SK-N-SH (cell line): ENCODE measurements around the gene TREML4. TPM values are rescaled to one million over a fixed set of nuclear protein-coding genes. Genes with fewer than 3 reads are reported as not detected.

Source experiments
- CTCF ChIA-PET: fragments of 300-600, 350-600 bp; formaldehyde crosslinking; extraction: SDS; loops from one replicate; lab custom pipeline; 2021; lab: Yijun Ruan, JAX
- POLR2A ChIA-PET: fragments of 350-600 bp; sonication (Branson Sonifier 250); formaldehyde crosslinking; extraction: SDS; loops from one replicate; lab custom pipeline; 2020; ENCODE audit warnings: antibody characterized with exemption, inconsistent platforms; lab: Yijun Ruan, JAX
- DNase-seq: peaks from one replicate; pipeline ENCODE4 v3.0.0; 2012
- H2AFZ ChIP-seq: fragments of 200-600 bp; sonication (generic); 2 replicates; pipeline ENCODE4 v1.8.1; 2016; ENCODE audit warnings: antibody characterized with exemption, mild to moderate bottlenecking, low read depth
- H3F3A ChIP-seq: fragments of 200-600 bp; sonication (generic); replicated peaks from 2 replicates; pipeline ENCODE3; 2016; ENCODE audit warnings: antibody characterized with exemption, mild to moderate bottlenecking; ENCODE audit not compliant: insufficient read depth
- H3K27ac ChIP-seq, 2 experiments: fragments of 200-500 bp in 1 of 2; fragments of 200-600 bp in 1 of 2; sonication (Bioruptor generic) in 1 of 2; sonication (generic), shearing (Covaris generic) in 1 of 2; 2 replicates each; pipeline versions ENCODE4 v1.5.1 to v1.6.1; 2014 to 2016; ENCODE audit warnings: low read depth in 2 of 2, inconsistent platforms in 1 of 2, low read length in 1 of 2, mild to moderate bottlenecking in 1 of 2, mixed read lengths in 1 of 2
- H3K27me3 ChIP-seq: fragments of 200-600 bp; sonication (generic), shearing (Covaris generic); 2 replicates; pipeline ENCODE4 v1.6.1; 2016; ENCODE audit warnings: mixed run types; ENCODE audit not compliant: insufficient read depth
- H3K36me3 ChIP-seq, 2 experiments: fragments of 200-500 bp in 1 of 2; fragments of 200-600 bp in 1 of 2; sonication (Bioruptor generic) in 1 of 2; sonication (generic) in 1 of 2; replicated peaks in 1 of 2; 2 replicates each; pipeline versions ENCODE3 to v1.5.1; 2014 to 2016; ENCODE audit warnings: low read length in 1 of 2, mild to moderate bottlenecking in 1 of 2; ENCODE audit not compliant: insufficient read depth in 2 of 2, control insufficient read depth in 1 of 2
- H3K4me1 ChIP-seq, 2 experiments: fragments of 200-500 bp in 1 of 2; fragments of 200-600 bp in 1 of 2; sonication (Bioruptor generic) in 1 of 2; sonication (generic), shearing (Covaris generic) in 1 of 2; 2 replicates each; pipeline versions ENCODE4 v1.5.1 to v1.6.1; 2014 to 2016; ENCODE audit warnings: low read depth in 1 of 2, low read length in 1 of 2, mixed run types in 1 of 2; ENCODE audit not compliant: insufficient read depth in 2 of 2, control insufficient read depth in 1 of 2
- H3K4me2 ChIP-seq: fragments of 200-600 bp; sonication (generic), shearing (Covaris generic); 2 replicates; pipeline ENCODE4 v1.6.1; 2017; ENCODE audit warnings: mixed run types
- H3K4me3 ChIP-seq, 2 experiments: fragments of 200-500 bp in 1 of 2; fragments of 200-600 bp in 1 of 2; sonication (Bioruptor generic) in 1 of 2; sonication (generic), shearing (Covaris generic) in 1 of 2; 2 replicates each; pipeline versions ENCODE4 v1.5.1 to v1.8.1; 2014 to 2016; ENCODE audit warnings: low read depth in 2 of 2, inconsistent platforms in 1 of 2, low read length in 1 of 2, mild to moderate bottlenecking in 1 of 2, mixed read lengths in 1 of 2, moderate library complexity in 1 of 2
- H3K79me2 ChIP-seq: fragments of 200-600 bp; sonication (generic); 2 replicates; pipeline ENCODE4 v1.8.1; 2017; ENCODE audit warnings: mild to moderate bottlenecking; ENCODE audit not compliant: insufficient read depth
- H3K9ac ChIP-seq: fragments of 200-600 bp; sonication (generic); 2 replicates; pipeline ENCODE4 v1.6.1; 2017; ENCODE audit warnings: mixed run types
- H3K9me2 ChIP-seq: fragments of 200-600 bp; sonication (generic); 2 replicates; pipeline ENCODE4 v1.6.1; 2017; ENCODE audit warnings: mixed run types
- H3K9me3 ChIP-seq: fragments of 200-600 bp; sonication (generic); 2 replicates; pipeline ENCODE4 v1.6.1; 2017; ENCODE audit warnings: mixed run types, mild to moderate bottlenecking, moderate library complexity
- H4K20me1 ChIP-seq: fragments of 200-600 bp; sonication (generic); 2 replicates; pipeline ENCODE4 v1.6.1; 2017; ENCODE audit warnings: mild to moderate bottlenecking, mixed run types; ENCODE audit not compliant: insufficient read depth
- CHD2 ChIP-seq: fragments of 150-350 bp; IDR thresholded peaks from 2 replicates; pipeline ENCODE4 v1.6.1; 2018; ENCODE audit warnings: low read length; ENCODE audit not compliant: partially characterized antibody
- ELF1 ChIP-seq: IDR thresholded peaks from 2 replicates; pipeline ENCODE4 v1.4.0; 2012
- EP300 ChIP-seq, 2 experiments: IDR thresholded peaks; 2 replicates each; pipeline versions ENCODE4 v1.4.0 to v1.6.1; 2012; ENCODE audit warnings: borderline replicate concordance in 1 of 2, low read depth in 1 of 2, low read length in 1 of 2
- EZH2phosphoT487 ChIP-seq: fragments of 200-600 bp; sonication (generic); IDR thresholded peaks from 2 replicates; pipeline ENCODE4 v1.6.1; 2017; ENCODE audit warnings: low read depth, mixed run types, mild to moderate bottlenecking, antibody characterized with exemption, moderate library complexity, borderline replicate concordance
- FOXJ3 ChIP-seq: sonication (generic); formaldehyde crosslinking; IDR thresholded peaks from 2 replicates; pipeline ENCODE4 v1.5.1; 2020; ENCODE audit warnings: mild to moderate bottlenecking, missing genetic modification reagents
- GABPA ChIP-seq: IDR thresholded peaks from 2 replicates; pipeline ENCODE4 v1.4.0; 2012; ENCODE audit warnings: low read depth, mild to moderate bottlenecking
- JUND ChIP-seq: IDR thresholded peaks from 2 replicates; pipeline ENCODE4 v1.4.0; 2012
- MEF2A ChIP-seq: IDR thresholded peaks from 2 replicates; pipeline ENCODE4 v1.4.0; 2012; ENCODE audit warnings: low read depth, borderline replicate concordance
- NRF1 ChIP-seq: IDR thresholded peaks from 2 replicates; pipeline ENCODE4 v1.6.1; 2012; ENCODE audit warnings: low read depth, mild to moderate bottlenecking, low read length
- RAD21 ChIP-seq: IDR thresholded peaks from 2 replicates; pipeline ENCODE4 v1.6.1; 2012; ENCODE audit warnings: mild to moderate bottlenecking, low read length
- RCOR1 ChIP-seq: fragments of 150-350 bp; IDR thresholded peaks from 2 replicates; pipeline ENCODE4 v1.6.1; 2017; ENCODE audit warnings: antibody characterized with exemption, low read length
- REST ChIP-seq: IDR thresholded peaks from 2 replicates; pipeline ENCODE4 v1.6.1; 2012; ENCODE audit warnings: mild to moderate bottlenecking, low read depth, low read length, moderate library complexity
- SIN3A ChIP-seq: IDR thresholded peaks from 2 replicates; pipeline ENCODE4 v1.6.1; 2012; ENCODE audit warnings: low read depth, mild to moderate bottlenecking, low read length, moderate library complexity, borderline replicate concordance
- TAF1 ChIP-seq: IDR thresholded peaks from 2 replicates; pipeline ENCODE4 v1.6.1; 2012; ENCODE audit warnings: low read depth, mild to moderate bottlenecking, low read length, moderate library complexity, borderline replicate concordance
- ZBTB33 ChIP-seq: IDR thresholded peaks from 2 replicates; pipeline ENCODE4 v1.4.0; 2012; ENCODE audit warnings: low read depth, borderline replicate concordance
- WGBS: methylation state at CpG from one replicate; pipeline ENCODE4 v1.1.6; 2017; ENCODE audit warnings: low lambda C conversion rate; 5-methylcytosine and 5-hydroxymethylcytosine counted together
- polyA plus RNA-seq, 3 experiments: library from polyadenylated mRNA; depleted of rRNA; stranded (reverse); fragments of >200 nt; gene quantifications; 2 replicates each; pipeline ENCODE4 v1.2.3, GENCODE V29; 2012
- TF ChIP-seq, protein P1 (sequence below): IDR thresholded peaks from 2 replicates; pipeline ENCODE4 v1.4.0; 2012; ENCODE audit warnings: low read depth

TREML4 gene
- polyA plus RNA-seq, 1 of the 3 experiments (the other 2 are of a cell fraction): not detected

DNA sequence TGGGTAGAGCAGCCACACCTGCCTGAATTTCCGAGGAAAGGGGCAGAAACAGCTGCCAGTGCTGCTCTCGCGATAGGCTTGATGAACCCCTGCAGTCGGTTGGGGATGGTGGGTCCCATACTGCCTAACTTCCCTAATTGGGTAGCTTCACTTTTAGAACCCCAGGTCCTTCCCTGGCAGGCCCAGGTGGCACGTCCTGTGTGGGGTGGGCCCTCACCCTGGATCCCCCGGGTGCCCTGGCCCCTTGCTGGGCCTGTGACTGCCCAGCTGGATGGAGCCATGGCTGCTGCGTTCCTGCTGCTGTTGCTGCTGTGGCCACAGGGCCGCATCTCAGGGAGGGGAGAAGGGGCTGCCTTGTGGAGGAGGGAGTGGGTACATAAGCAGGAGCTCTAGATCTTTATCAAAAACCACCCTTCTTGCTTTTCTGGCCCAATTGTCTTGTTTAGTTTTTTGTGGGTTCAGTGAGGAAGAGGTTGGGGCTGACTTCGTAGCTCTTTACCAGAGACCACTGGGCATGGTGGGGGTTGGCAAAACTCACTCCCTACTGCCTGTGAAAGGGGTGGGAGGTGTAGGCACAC, 19.2 kb downstream of the TREML4 start:
- no peaks in the 10 kb centered on the region for H3K4me1 ChIP-seq
- no peak overlapping the region for H3K4me3 ChIP-seq
- H3K9me3 ChIP-seq: no peaks in the 10 kb centered on the region
- DNase-seq: no peak
- no peak overlapping the region for H3K9ac ChIP-seq
- no peaks in the 10 kb centered on the region for H3K36me3 ChIP-seq
- ChIA-PET POLR2A (no interaction called here), CTCF (interaction anchor here (0.6 to 1.2 kb wide), 3 partner anchors 31 to 160 kb away, joined by 3 to 4 read pairs (median 3); no protein-coding TSS in a partner anchor)
- TF ChIP-seq, protein P1, sequence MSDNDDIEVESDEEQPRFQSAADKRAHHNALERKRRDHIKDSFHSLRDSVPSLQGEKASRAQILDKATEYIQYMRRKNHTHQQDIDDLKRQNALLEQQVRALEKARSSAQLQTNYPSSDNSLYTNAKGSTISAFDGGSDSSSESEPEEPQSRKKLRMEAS: no peak
- TF ChIP-seq JUND: no peak
- no peak for TF ChIP-seq ELF1
- TF ChIP-seq ZBTB33: no peak
- H3K9me2 ChIP-seq: no peaks in the 10 kb centered on the region
- no peaks in the 10 kb centered on the region for H3K79me2 ChIP-seq
- H3K27me3 ChIP-seq: no peaks in the 10 kb centered on the region; the same call in 1 of the 2 replicates
- H3K27ac ChIP-seq: no peak overlapping the region
- WGBS: 14% methylated on average over 3 of the region's 9 CpGs
- H2AFZ ChIP-seq: no peak overlapping the region
- no peaks in the 10 kb centered on the region for H3F3A ChIP-seq
- no peak overlapping the region for H3K4me2 ChIP-seq
- H4K20me1 ChIP-seq: no peaks in the 10 kb centered on the region

- no peak for DNase-seq
- Histone ChIP-seq H3K9ac (no peak overlapping the region), H3K4me1 (no peaks in the 10 kb centered on the region), H3K4me3 (no peak overlapping the region), H3K79me2 (no peaks in the 10 kb centered on the region), H2AFZ (no peak overlapping the region), H3K4me2 (no peak overlapping the region), H3K27ac (no peak overlapping the region), H4K20me1 (no peaks in the 10 kb centered on the region), H3K27me3 (no peaks in the 10 kb centered on the region; the same call in 1 of the 2 replicates), H3K9me2 (no peaks in the 10 kb centered on the region), H3K9me3 (no peaks in the 10 kb centered on the region), H3K36me3 (no peaks in the 10 kb centered on the region), H3F3A (no peaks in the 10 kb centered on the region)
- CTCF ChIA-PET: interaction anchor here (0.8 to 1.2 kb wide), 2 partner anchors 67 to 161 kb away, joined by 3 to 4 read pairs; no protein-coding TSS in a partner anchor
- WGBS: 35% methylated on average over 6 of the region's 7 CpGs
- POLR2A ChIA-PET: no interaction called here
- TF ChIP-seq, protein P1: no peak
- TF ChIP-seq MEF2A (no peak), RAD21 (no peak), ZBTB33 (no peak), FOXJ3 (CRISPR knock-in tag) (no peak), ELF1 (no peak), RCOR1 (no peak), NRF1 (no peak), SIN3A (no peak), EZH2phosphoT487 (no peak), EP300 (IDR thresholded peaks at IDR 0.05; ENCODE audit: borderline replicate concordance in 1 of 2, low read depth in 1 of 2, low read length in 1 of 2) (no peak), CHD2 (no peak), GABPA (no peak), REST (no peak), JUND (no peak), TAF1 (no peak)
Measured at GRCh38 chr6:41247882-41248705, 19.9 kb downstream of the TREML4 start.
